ENCODE results near the gene FERD3L. TPM values are rescaled to one million over a fixed set of nuclear protein-coding genes. Genes with fewer than 3 reads are reported as not detected.

The FERD3L gene
- total and polyA plus RNA-seq, 11 donors: not detected

DNA sequence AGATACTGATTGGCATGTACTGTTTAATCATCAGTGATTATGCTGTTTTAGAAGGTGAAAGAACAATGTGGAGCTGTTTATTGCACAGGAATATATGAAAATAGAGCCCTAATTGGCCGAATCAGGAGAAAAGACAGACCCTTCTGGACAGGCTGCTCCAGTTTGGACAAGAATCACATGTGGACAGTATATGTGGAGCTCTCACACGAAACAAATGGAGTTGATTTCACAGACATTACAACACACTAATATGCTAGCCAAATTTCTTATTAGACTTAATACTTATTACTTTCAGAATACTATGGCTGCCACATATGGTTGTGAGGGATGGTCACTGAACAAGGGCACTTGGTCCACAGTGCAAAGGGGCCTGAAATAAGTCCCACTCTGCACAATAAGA, 43.3 kb downstream of the FERD3L start:
- WGBS, 4 donors: 66 to 77% (median 72%) methylated on average over 2 of the region's 2 CpGs
- peaks cover 9 to 69% (median 45%) of the 10 kb centered on the region in 9 donors for H3K27me3 ChIP-seq
- ATAC-seq (no peak), DNase-seq (no peak)
- intact Hi-C loops (cut with DNase I): no loop called here
- H3K36me3 ChIP-seq: no peaks in the 10 kb centered on the region
- H3K9me3 ChIP-seq: no peaks in the 10 kb centered on the region
- H3K4me3 ChIP-seq: no peak overlapping the region
- no peak for TF ChIP-seq POLR2A (IDR thresholded peaks at IDR 0.05)
- TF ChIP-seq, protein P1, sequence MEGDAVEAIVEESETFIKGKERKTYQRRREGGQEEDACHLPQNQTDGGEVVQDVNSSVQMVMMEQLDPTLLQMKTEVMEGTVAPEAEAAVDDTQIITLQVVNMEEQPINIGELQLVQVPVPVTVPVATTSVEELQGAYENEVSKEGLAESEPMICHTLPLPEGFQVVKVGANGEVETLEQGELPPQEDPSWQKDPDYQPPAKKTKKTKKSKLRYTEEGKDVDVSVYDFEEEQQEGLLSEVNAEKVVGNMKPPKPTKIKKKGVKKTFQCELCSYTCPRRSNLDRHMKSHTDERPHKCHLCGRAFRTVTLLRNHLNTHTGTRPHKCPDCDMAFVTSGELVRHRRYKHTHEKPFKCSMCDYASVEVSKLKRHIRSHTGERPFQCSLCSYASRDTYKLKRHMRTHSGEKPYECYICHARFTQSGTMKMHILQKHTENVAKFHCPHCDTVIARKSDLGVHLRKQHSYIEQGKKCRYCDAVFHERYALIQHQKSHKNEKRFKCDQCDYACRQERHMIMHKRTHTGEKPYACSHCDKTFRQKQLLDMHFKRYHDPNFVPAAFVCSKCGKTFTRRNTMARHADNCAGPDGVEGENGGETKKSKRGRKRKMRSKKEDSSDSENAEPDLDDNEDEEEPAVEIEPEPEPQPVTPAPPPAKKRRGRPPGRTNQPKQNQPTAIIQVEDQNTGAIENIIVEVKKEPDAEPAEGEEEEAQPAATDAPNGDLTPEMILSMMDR (IDR thresholded peaks at IDR 0.05): no peak
- peaks cover 0 to 11% (median 3%) of the 10 kb centered on the region in 12 donors for H3K4me1 ChIP-seq
- H3K27ac ChIP-seq: no peak overlapping the region

DNA sequence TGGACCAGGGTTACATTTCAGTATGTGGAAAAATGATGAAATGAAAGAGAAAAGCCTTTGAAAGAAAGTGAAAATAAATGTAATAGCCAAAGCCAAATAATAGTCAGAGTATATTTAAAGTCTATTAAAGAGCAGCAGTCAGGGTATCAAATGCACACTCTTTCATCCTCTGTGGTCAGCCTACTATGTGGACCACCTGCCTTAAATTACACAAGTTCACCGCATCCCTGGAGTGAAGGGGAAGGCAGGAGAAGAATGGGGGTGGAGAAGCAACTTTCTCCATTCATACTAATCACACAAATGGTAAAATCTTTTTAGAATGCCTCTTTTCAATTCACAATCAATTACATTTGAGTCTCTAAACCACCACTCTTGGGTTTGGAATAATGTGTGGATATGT, 43.7 kb downstream of the FERD3L start:
- intact Hi-C loops (cut with DNase I): no loop called here

DNA sequence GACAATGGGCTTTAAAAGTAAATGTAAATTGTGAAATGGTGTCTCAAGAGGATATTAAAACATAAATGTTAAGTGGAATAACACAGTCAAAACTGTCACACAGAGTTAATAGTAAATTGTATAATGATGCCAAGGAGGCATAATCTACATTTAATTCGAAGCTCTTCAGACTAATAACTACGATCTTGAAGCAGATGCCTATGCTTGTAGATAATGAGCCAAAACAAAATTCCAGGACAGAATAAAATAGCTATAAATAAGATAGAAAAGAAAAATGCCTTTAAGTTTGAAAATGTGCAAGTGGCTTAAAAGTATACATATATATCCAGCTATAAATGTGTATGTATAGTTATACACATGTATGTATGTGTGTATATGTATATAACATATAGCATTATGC, 45.3 kb downstream of the FERD3L start:
- ATAC-seq: no peak
- TF ChIP-seq, protein P1 (IDR thresholded peaks at IDR 0.05): no peak
- no peak for TF ChIP-seq POLR2A (IDR thresholded peaks at IDR 0.05)
- peaks cover 1 to 54% (median 36%) of the 10 kb centered on the region in 9 donors for H3K27me3 ChIP-seq
- intact Hi-C loops (cut with DNase I): no loop called here
- no peaks in the 10 kb centered on the region for H3K4me1 ChIP-seq
- no peak for DNase-seq
- no peaks in the 10 kb centered on the region for H3K36me3 ChIP-seq
- H3K9me3 ChIP-seq: no peaks in the 10 kb centered on the region
- no peak overlapping the region for H3K4me3 ChIP-seq
- WGBS, 4 donors: 61 to 64% (median 63%) methylated on average over 2 of the region's 2 CpGs
- H3K27ac ChIP-seq: no peak overlapping the region

More for the DNA sequence above, 43.7 kb downstream of the FERD3L start:
- Histone ChIP-seq H3K9me3 (no peaks in the 10 kb centered on the region), H3K36me3 (no peaks in the 10 kb centered on the region), H3K27ac (no peak overlapping the region), H3K27me3 (peaks cover 5 to 64% (median 41%) of the 10 kb centered on the region in 9 donors), H3K4me3 (no peak overlapping the region), H3K4me1 (peaks cover 0 to 8% (median 0%) of the 10 kb centered on the region in 12 donors)
- 82 to 94% (median 90%) methylated on average over 1 of the region's 1 CpG for WGBS, 4 donors
- no peak for ATAC-seq
- no peak for DNase-seq
- TF ChIP-seq POLR2A (IDR thresholded peaks at IDR 0.05): no peak
- TF ChIP-seq, protein P1 (IDR thresholded peaks at IDR 0.05): no peak

DNA sequence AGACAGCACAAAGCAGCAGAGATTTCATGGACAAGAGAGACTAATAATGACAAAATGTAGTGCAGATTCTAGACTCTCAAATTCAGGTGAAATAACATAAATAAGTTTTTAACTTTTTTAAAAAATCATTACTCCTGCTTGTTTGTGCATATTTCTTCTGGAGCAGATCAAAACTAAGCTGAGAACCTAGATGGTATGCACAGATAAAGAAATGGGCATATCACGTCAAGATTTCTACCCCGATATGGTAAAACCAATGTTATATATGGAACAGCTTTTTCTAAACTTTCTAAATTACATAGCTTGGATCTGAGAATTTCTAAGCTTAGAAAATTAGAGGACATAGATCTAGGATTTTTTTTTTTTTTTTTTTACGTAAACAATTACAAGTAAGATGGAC, 46.0 kb downstream of the FERD3L start:
- no peak overlapping the region for H3K4me3 ChIP-seq
- no peak overlapping the region for H3K27ac ChIP-seq
- H3K27me3 ChIP-seq: peaks cover 0 to 46% (median 29%) of the 10 kb centered on the region in 9 donors
- H3K9me3 ChIP-seq: no peaks in the 10 kb centered on the region
- intact Hi-C loops (cut with DNase I): no loop called here
- no peak for DNase-seq
- H3K36me3 ChIP-seq: no peaks in the 10 kb centered on the region
- whole genome bisulfite sequencing, 4 donors: 84 to 94% (median 91%) methylated on average over 3 of the region's 3 CpGs
- TF ChIP-seq, protein P1 (IDR thresholded peaks at IDR 0.05): no peak
- TF ChIP-seq POLR2A (IDR thresholded peaks at IDR 0.05): no peak
- ATAC-seq: no peak
- no peaks in the 10 kb centered on the region for H3K4me1 ChIP-seq

Measured in heart left ventricle (tissue), 16 donors.